SK-N-SH treated with all-trans-retinoic acid at 6 μM for 48 hours (cell line): ENCODE measurements around the gene MRPL42.

Experiments used
- ARNTL ChIP-seq: fragments of 450-650 bp; formaldehyde crosslinking; IDR thresholded peaks from 2 replicates; pipeline ENCODE4 v1.5.0; 2020; ENCODE audit warnings: low read depth, mild to moderate bottlenecking, moderate library complexity, borderline replicate concordance
- BACH2 ChIP-seq: fragments of 250-450 bp; sonication (Bioruptor Pico); IDR thresholded peaks from 2 replicates; pipeline ENCODE4 v1.9.0; 2021; ENCODE audit warnings: mild to moderate bottlenecking, borderline replicate concordance
- ESRRG ChIP-seq: fragments of 250-450 bp; sonication (Bioruptor Pico); IDR thresholded peaks from 2 replicates; pipeline ENCODE4 v1.6.1; 2021; ENCODE audit warnings: mild to moderate bottlenecking
- OSR1 ChIP-seq: fragments of 250-450 bp; sonication (Bioruptor Pico); IDR thresholded peaks from 2 replicates; pipeline ENCODE4 v1.8.0; 2022; ENCODE audit warnings: moderate library complexity, mild to moderate bottlenecking, inconsistent platforms
- SNAI2 ChIP-seq: fragments of 250-450 bp; sonication (Bioruptor Pico); IDR thresholded peaks from 2 replicates; pipeline ENCODE4 v1.5.0; 2020; ENCODE audit warnings: mild to moderate bottlenecking, moderate library complexity
- ZFP30 ChIP-seq: fragments of 450-650 bp; formaldehyde crosslinking; IDR thresholded peaks from 2 replicates; pipeline ENCODE4 v1.5.0; 2022; ENCODE audit warnings: mild to moderate bottlenecking, moderate library complexity
- TF ChIP-seq, protein P1 (sequence below): fragments of 250-450 bp; sonication (Bioruptor Pico); IDR thresholded peaks from 2 replicates; pipeline ENCODE4 v1.5.1; 2021; ENCODE audit warnings: mild to moderate bottlenecking, moderate library complexity
- TF ChIP-seq, protein P2 (sequence below): fragments of 250-450 bp; sonication (Bioruptor Pico); IDR thresholded peaks from 2 replicates; pipeline ENCODE4 v1.5.1; 2020; ENCODE audit warnings: low read depth, mild to moderate bottlenecking, moderate library complexity

DNA sequence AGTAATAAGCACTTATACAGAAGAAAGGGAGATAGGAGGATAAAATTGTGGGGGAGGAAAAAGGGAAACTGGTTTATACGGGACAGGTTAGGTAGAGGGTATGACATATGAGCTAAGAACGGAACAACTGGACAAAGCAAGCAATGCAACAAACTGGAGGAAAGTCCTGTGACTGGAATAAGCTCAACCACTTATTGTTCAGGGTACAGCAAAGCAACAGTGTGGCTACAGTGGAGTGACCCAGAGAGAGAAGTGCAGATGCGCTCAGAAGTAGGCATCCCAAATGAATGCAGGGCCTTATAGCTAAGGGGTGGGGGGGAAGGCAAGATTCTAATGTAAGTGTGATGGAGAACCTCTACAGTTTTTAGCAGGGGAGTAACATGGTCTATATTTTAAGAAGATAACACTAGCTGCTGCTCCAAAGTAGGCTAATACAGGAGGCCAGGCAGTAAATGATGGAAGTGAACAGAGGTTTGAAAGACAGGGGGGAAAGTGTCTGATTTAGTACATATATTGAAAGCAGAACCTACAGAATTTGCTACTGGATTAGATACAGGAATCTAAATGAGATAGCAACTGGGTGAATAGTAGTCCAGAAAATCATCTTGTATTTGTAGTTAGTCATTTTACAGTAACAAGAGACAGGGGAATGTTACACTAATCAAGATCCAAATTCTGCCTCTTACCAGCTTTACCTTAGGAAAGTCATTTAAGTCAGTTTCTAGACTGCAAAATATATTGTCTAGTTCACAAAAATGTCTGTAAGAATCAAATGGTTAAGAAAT lies 28.9 kb upstream of the MRPL42 start:
- TF ChIP-seq, protein P1, sequence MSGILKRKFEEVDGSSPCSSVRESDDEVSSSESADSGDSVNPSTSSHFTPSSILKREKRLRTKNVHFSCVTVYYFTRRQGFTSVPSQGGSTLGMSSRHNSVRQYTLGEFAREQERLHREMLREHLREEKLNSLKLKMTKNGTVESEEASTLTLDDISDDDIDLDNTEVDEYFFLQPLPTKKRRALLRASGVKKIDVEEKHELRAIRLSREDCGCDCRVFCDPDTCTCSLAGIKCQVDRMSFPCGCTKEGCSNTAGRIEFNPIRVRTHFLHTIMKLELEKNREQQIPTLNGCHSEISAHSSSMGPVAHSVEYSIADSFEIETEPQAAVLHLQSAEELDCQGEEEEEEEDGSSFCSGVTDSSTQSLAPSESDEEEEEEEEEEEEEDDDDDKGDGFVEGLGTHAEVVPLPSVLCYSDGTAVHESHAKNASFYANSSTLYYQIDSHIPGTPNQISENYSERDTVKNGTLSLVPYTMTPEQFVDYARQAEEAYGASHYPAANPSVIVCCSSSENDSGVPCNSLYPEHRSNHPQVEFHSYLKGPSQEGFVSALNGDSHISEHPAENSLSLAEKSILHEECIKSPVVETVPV (CRISPR knock-in tag): no peak
- TF ChIP-seq ARNTL (CRISPR knock-in tag): no peak
- no peak for TF ChIP-seq OSR1 (CRISPR knock-in tag)
- TF ChIP-seq ESRRG: no peak
- no peak for TF ChIP-seq BACH2
- no peak for TF ChIP-seq ZFP30 (CRISPR knock-in tag)
- no peak for TF ChIP-seq SNAI2 (CRISPR knock-in tag)
- TF ChIP-seq, protein P2, sequence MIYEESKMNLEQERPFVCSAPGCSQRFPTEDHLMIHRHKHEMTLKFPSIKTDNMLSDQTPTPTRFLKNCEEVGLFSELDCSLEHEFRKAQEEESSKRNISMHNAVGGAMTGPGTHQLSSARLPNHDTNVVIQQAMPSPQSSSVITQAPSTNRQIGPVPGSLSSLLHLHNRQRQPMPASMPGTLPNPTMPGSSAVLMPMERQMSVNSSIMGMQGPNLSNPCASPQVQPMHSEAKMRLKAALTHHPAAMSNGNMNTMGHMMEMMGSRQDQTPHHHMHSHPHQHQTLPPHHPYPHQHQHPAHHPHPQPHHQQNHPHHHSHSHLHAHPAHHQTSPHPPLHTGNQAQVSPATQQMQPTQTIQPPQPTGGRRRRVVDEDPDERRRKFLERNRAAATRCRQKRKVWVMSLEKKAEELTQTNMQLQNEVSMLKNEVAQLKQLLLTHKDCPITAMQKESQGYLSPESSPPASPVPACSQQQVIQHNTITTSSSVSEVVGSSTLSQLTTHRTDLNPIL: no peak
